KG1 (cell line): ENCODE results near the gene HMGN5.
A peak's percentile ranks its signal among the peaks of the same experiment; 100 is the strongest.

Experiments used
- DNase-seq: peaks from one replicate; lab custom pipeline; 2025; lab: John Stamatoyannopoulos, UW

The HMGN5 gene, protein sequence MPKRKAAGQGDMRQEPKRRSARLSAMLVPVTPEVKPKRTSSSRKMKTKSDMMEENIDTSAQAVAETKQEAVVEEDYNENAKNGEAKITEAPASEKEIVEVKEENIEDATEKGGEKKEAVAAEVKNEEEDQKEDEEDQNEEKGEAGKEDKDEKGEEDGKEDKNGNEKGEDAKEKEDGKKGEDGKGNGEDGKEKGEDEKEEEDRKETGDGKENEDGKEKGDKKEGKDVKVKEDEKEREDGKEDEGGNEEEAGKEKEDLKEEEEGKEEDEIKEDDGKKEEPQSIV

DNA sequence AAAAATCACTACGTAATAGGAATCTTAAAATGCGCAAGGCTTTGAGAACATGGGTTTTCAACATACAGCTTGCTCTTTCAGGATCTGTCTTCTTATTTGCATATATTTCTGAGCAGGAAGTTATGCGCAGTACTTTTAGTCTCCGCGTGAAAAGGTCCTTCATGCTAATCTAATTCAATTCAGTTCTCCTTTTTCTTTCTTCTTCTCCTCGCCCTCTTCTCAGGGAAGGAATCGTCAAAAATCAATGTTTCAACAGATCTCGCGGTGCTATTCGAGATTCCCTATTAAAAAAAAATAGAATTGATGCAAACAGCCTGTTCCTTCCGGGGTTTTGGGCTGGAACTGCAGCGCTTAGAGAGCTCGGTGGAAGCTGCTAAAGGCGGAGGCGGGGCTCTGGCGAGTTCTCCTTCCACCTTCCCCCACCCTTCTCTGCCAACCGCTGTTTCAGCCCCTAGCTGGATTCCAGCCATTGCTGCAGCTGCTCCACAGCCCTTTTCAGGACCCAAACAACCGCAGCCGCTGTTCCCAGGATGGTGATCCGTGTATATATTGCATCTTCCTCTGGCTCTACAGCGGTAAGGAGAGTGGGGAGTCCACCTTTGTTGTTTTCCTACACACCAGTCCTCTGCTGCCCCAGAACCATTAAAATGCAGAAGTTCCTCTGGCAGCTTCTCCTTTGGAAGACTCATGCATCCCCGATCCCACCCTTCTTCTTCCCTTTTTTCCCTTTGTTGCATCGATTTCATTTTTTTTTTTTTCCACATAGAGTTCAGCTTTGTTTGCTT lies at the start of gene HMGN5, which contains the start of gene SH3BGRL:
TSS of gene HMGN5 (minus strand) at position 243 of the 785 bp plus-strand sequence. CDS start 80,364 bp downstream, outside the sequence.
TSS of gene SH3BGRL (plus strand) at position 432 of the 785 bp plus-strand sequence. CDS start at position 531, 99 bp downstream.
- peak; percentile 81 for DNase-seq

DNA sequence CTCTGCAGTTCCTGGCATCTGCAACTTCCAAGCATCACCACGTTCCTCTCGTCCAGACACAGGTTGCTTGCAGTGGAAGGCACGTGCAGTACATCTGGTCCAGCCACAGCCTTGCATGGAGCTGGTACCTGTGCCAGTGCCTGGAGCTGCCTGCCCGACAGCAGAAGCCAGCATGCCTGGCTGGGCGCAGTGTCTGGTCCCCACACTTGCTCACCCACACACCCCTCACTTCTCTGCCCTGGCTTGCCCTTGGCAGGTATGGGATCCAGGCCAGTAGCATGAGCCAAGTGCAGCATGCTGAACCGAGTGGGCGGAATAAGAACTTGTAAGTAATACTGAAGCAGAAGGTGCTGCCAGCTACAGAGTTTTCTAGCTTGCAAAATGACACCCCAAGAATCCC lies 40.0 kb upstream of the HMGN5 start:
- DNase-seq: no peak

DNA sequence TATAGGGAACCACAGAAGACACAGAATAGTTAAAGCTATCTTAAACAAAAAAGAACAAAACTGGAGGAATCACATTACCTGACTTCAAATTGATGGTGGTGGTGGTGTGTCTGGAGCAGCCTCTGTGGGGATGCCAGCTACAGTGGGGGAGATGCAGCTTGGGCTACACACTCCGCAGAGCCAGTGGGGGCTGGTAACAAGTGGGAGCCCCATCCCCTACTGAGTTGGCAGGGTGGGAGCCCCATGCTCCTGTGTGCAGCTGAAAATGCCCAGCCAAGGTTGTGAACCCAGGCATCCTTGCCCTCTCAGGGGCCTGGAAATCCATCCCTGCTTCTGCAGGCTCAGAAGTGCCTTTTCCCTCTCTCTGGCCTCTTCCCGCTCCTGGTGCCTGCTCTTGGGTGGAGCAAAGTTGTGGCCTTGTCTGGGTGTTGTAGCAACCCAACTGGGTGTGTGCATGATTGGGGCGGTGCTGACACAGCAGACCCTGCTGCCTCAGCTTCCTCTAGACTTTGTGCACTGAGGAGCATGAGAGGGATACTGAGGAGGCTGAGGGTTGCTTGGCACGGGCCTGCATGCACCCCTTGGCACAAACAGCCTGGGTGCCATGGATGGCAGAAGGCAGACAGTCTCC lies 39.1 kb upstream of the HMGN5 start:
- DNase-seq: no peak

DNA sequence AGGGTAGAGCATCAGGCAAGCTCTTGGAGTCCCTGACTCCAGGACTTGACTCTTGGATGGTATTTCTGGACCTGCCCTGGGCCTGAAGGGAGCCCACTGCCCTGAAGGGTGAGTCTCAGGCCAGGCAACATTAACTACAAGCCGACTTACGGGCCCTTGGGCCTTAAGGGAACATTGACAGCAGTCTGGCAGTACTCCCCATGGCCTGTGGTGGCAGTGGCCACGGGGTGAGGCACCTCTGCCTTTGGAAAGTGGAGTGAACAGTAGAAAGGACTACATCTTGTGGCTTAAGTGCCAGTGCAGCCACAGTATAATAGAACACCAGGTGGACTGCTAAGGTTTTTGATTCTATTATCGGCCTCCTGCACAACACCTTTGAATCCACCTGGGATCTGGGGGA lies 36.5 kb upstream of the HMGN5 start:
- no peak for DNase-seq

DNA sequence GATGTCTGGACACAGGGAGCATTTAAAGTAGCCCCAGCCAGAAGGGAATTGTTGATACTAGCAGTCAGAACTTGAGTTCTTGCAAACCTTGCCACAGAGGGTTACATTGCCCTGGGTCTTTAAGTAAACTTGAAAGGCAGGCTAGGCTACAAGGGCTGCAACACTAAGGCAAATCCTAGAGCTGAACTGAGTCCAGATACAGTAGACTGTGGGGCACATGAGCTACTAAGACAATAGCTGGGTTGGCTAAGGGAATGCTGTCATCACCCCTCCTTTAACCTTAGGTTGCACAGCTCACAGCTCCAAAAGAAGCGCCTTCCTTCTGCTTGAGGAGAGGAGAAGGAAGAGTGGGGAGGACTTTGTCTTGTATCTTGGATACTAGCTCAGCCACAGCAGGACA lies 35.8 kb upstream of the HMGN5 start:
- no peak for DNase-seq

DNA sequence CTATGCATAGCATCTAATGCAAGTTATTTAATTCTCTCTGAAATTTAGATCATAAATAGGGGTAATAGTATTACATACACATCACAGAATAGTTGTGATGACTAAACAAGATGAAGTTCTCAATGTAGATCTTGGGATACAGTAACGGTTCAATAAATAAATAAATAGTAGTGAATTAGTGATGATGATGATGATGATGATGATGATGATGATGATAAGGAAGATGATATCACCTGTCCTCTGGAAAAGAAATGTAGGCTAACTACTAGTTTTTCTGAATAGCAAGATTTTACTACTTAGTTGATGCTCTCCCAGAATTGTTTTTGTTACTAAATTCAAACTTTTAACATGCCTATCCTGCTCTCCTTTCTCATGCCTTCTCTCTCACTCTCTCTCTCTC lies 30.5 kb upstream of the HMGN5 start:
- no peak for DNase-seq

DNA sequence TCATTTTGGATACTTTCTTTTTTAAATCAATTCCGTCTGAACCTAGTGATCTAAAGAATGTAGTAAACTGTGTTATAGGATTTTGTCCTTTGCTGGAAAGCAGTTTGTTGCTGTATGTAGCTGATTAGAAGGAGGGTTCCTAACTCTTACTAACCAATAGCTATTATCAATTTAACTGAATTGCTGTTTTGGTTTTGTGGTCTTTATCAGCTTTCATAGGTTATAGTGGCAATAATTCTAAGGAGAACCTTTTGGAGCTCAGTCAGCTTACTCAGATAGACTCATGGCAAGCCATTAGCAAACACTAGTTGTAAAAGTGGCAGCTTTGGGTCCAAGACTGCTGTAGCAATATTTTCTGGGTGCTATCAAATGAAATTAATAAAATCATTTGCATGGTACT lies 29.8 kb upstream of the HMGN5 start:
- no peak for DNase-seq

DNA sequence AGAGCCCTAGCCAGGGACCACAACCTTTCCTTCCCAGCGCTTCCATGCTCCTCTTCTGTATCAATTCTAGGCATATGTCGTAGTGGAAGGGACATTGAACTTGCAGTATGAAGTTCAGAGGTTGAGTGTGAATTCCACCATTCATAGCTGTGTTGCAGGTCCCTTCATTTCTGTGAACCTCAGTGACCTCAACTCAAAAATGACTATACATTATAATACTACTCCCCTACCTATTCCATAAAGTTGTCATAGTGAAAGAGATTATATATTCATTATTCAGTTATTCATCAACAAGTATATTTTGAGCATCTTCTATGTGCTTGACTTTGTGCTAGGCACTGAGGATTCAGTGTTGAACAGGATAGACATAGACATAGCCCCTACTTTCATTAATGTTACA lies 28.2 kb upstream of the HMGN5 start:
- no peak for DNase-seq

DNA sequence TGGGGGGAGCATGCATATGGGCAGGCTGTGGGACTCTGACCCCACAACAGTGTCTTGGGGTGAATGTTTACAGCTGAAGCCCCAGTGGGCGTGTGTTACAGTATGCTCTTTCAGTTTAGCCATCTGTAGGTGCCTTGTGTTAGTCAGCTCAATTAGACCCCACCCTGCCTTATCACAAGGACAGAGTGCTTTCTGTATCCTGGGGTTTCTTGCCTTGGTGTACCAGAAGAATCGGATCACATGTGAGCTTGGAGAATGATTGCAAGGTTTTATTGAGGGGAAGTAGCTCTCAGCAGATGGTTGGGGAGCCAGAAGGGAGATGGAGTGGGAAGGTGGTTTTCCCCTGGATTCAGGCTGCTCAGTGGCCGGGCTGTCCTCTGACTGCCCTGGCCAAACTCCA lies 27.5 kb upstream of the HMGN5 start:
- no peak for DNase-seq

DNA sequence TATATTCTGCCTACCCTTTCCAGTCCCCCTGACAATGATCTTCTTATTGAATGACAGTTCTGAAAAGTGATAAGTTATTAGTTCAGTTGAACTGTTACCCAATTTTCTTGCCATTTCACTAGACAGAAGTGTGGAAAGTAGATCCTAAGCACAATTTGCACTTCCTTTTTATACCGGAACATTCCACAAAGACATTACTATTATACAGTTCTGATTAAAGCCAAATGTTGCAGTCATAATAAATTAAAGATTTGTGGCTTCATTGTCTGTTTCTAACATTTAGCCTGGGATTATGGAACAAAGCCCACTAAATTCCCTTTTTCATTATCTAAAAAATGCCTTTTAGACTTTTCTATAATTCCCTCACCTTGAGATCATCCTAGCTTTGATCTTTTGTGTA lies 14.0 kb upstream of the HMGN5 start:
- DNase-seq: no peak

DNA sequence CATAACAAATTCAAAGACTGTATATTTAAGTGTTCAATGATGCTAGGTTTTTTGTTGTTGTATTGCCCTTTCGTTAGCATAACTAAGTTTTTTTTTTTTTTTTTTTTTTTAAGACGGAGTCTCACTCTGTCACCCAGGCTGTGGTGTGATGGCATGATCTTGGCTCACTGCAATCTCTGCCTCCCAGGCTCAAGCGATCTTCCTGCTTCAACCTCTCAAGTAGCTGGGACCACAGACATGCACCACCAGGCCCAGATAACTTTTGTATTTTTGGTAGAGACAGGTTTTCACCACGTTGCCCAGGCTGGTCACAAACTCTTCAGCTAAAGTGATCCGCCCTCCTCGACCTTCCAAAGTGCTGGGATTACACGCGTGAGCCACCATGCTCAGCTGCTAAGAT lies 7.2 kb upstream of the HMGN5 start:
- DNase-seq: no peak

DNA sequence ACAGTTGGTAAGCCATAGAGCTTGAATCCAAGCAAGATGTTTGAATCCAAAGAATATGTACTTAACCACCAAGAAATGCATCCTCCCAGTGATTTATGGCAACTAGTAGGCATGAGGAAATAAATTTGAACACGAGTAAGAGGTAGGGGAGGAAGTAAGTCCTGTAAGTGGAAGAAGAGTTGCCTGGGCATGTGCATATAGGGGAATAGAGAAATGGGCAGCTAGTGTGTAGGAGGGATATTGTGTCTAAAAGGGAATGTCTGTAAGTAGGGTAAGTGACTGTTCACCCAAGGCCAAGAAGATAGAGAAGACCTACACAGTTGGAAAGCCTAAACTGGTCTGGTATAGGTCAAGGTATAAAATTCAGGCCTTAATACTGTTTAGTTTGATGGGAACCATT lies 4.8 kb upstream of the HMGN5 start:
- DNase-seq: no peak

DNA sequence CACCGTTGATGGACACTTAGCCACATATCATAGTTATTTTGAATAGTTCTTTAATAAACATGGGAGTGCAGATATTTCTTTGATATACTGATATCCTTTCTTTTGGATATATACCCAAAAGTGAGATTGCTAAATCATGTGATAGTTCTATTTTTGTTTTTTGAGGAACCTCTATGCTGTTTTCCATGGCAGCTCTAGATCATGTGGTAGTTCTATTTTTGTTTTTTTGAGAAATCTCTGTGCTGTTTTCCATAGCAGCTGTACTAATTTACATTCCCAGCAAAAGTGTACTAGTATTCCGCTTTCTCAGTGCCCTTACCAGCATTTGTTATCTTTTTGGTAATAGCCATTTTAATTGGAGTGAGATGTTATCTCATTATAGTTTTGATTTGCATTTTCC lies 3.8 kb upstream of the HMGN5 start:
- no peak for DNase-seq

DNA sequence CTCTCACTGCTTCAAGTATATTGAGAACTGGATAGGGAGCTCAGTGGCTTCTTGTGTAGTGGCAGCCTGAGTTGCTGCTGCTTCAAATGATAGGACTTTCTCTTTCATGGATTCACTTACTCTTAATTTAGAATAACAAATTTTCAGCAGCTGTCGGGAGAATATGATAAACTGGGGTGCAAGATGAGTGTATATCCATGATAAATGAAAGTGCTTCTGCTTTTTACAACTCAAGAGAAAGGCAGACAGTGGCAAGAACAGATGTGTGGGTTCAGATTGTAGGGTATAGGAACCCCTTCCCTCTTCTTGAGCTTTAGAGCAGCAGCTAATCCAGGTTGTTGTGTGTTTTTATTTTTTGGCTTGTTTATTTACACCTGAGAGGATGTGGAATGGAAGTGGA lies 1.2 kb upstream of the HMGN5 start:
- DNase-seq: no peak

DNA sequence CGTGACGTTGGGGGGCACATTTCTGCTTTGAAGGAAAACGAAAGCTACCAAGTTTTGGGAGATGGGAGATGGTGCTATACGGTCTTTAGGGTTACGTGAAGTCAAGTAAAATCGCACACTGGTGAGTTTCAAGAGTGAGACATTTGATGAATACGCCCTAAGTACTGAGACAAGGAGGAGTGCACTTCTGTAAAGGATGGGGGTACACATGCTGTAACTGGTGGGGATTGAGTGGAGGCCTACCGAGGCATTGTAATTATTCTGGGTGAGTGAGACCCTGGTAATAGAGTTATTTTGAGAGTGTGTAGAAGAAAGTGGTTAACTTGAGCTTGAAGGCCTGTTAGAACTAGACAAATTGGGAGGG lies 725 bp upstream of the HMGN5 start:
- no peak for DNase-seq

DNA sequence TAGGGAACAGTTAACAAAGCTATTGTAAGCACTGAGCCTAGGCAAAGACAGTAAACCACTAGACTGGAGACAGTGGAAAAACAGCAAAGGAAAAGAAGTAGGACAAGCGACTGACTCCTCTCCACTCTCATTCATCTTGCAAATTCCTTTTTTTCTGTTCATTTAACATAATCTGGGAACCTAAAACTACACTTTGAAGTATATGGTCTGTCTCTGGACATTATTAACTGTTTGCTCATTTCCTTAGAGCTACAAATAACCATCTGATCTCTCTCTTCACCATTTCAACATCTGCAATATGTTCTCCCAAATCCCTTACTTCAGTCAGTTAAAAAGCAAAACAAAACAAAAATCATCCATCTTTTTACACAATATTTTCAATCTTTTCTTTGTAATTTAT lies 642 bp downstream of the HMGN5 start:
- no peak for DNase-seq

DNA sequence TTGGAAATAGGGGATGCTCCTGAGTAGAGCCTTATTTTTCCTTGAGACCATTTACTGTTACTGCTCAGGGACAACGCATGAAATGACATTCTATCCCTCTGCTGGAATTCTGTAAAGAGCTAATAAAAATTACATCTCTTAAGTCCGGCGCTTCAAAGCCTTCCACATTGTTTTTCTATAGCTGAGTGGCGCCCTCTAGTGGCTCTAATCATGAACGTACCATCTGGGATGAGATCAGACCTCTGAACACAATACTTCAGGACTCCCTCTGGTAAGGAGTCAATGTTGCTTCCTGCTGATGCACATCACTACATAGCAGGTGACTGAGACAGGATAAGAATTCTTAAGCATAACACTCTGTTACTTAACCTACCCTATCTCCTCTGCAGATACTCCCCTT lies 6.0 kb downstream of the HMGN5 start:
- DNase-seq: no peak

DNA sequence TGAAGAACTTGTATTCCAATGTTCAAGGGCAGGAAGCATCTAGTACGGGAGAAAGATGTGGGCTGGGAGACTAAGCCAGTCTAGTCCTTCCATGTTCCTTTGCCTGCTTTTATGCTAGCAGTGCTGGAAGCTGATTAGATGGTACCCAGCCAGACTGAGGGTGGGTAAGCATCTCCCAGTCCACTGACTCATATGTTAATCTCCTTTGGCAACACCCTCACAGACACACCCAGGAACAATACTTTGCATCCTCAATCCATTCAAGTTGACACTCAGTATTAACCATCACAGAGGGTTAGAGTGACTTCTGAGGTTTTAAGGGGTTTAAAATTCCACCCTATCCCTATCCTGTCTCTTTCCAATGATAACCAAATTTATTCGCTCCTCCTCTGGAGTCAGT lies 6.5 kb downstream of the HMGN5 start:
- no peak for DNase-seq

DNA sequence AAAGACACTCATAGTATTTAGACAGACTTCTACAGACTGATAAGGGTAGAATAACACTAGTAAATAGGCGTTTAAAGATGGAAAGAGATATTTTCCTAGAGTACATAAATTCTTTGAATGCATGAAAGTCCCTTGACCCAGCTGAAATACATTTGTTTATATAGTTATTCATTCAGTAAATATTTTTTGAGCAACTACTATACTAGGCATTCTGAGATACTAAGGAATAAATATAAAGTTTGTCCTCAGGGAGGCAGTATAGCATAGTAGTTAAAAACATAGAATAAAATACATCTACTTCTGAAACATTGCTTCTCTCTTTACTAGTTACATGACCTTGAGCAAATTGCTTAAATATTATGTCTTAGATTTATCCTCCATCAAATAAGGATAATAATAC lies 27.4 kb downstream of the HMGN5 start:
- no peak for DNase-seq

DNA sequence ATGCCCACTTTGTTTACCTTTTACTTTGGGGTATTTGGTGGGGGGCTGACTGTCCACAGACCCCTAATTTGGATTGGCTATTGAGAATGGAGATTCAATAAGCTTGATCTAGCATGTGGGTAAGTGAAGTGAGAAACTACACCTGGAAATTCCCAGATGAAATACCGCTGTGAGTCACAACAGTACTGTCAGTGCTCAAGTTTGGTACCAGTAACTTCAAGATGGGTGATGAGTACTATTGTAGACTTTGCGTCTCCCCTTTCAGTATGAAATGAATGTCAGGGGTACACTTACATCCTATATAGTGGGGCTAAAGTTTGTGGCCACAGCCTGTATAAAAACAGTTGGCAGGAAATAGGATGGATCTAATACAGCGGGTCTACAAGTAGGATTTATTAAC lies 33.3 kb downstream of the HMGN5 start:
- DNase-seq: no peak

DNA sequence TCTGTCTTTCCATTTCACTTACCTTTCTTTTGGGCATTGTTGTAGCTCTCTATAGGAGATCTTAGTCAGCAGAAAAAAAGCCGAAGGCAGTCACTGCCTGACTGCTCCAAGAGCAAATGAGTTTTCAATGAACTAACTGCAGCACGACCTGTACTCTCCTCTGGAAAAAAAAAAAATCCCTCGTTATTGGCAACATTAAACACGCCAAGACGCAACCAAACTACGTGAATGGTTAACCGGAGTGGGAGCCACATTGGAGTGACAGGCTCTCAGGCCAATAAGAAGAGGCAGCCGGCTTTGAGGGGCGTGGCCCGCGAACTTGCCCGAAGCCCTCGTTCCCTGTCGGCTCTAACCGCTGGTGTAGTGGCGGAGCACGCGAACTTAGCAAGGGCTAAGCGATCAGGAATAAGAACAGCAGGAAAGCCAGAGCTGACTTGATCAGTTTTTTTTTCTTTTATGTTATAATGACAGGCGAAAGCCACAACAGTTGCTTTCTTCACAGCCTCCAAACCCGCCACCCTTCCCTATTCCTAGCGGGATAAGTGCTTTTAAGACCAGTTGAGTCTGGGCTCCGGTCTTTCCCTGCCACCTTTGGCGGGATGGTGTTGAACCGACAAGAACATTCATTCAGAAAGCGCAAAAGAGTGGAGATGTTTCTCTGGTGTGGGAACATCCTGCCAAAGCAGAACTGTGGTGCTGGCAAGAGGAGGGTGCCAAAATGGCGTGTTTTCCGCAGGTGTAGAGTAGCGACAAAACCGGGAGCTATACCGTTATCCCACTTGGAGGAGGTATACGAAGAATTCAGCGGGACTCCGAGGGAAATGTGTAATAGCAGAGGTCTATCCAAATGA lies 80.0 kb downstream of the HMGN5 start:
- peak; percentile 46 for DNase-seq

DNA sequence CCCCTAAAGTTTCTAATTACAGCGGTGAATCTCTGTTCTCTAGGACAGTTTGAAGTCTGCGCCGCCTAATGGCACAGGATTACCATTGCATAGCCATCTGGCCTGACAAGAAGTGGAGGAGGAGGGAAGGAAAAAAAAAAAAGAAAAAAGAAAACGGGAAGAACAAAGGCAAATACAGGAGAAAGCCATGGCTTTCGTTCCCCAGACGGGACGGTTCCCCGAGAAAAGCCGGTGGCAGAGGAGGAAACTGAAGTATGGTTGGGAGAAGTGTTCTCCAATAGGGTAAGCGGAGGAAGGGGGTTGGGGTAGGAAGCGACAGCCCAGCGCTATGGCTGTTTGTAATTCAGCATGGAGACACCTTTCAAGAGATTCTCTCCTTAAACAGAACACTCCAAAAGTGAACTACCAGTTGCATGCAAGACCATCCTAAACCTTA lies 80.8 kb downstream of the HMGN5 start:
- peak; percentile 28 for DNase-seq
